Measurements from ENCODE around the gene ID1.

ID1 gene

DNA sequence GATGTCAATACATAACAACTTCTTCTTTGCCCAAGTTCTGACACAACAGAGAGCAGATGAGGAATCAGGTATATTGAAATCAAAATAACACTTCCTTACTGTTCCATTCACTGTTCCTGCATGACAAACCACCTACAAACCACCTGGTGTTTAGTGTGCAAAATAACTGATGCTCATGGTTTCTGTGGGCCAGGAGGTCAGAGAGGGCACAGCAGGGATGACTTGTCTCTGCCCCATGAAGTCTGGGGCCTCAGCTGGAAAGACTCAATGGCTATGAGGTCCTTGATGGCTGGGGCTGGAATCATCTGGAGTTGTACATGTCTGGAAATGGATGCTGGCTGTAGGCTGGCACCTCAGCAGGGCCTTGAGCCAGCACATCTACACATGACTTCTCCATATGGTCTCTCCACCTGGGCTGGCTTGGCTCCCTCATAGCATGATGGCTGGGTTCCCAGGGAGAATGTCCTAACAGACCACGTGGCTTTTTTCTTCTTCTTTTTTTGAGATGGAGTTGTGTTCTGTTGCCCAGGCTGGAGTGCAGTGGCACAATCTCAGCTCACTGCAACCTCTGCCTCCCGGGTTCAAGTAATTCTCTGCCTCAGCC, 25.2 kb downstream of the ID1 start:
- H3K9me3 ChIP-seq (replicated peaks; ENCODE audit: low read length), result no peaks in the 10 kb centered on the region
- no peak overlapping the region for H3K9ac ChIP-seq (ENCODE audit: low read depth, low read length)
- no peak overlapping the region for H3K4me3 ChIP-seq (ENCODE audit: low read length)
- no peaks in the 10 kb centered on the region for H3K36me3 ChIP-seq (ENCODE audit: insufficient read depth, low read length)
- no peaks in the 10 kb centered on the region for H3K27me3 ChIP-seq (ENCODE audit: control insufficient read depth, insufficient read depth, low read length)
- no peak overlapping the region for H3K4me2 ChIP-seq (ENCODE audit: low read length)
- H3K4me1 ChIP-seq (ENCODE audit: control insufficient read depth, insufficient read depth, low read length), result no peaks in the 10 kb centered on the region

DNA sequence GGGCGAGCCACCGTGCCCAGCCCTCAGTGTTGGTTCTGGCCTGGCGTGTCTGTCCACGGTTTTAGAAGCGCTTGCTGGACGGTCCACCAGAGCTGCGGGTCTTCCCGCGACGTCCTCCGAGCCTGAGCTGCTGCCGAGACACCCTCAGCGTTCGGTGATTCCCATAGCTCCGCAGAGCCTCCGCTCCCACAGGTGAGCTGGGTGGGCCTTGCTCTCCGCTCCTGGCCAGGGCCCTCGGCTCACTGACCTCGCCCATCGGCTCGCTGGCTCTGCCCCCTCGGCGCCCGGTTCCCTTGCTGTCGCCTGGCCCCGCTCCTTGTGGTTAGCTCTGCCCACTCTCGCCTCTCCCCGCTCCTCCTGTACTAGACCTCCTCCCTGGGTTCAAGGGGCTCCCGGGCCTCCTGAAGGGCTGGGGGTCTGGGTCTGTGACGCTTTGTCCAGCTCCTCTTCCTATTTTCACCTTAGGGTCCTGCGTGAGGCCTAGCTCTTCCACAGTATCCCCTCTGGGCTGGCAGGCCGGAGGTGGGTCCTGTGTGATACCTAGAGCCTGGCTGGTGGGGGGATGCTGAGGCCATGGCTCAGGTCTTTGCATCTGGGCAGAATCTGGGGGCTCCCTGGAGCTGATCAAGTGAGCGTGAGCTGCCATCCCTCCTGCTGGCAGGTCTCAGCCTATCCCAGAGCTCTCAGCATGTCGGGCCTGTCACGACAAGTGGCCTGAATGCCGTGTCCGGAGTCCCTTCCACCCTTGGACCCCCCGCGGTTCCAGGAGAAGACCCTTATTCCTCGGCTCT, 27.7 kb downstream of the ID1 start:
- H3K4me3 ChIP-seq (ENCODE audit: low read length), result no peak overlapping the region
- no peaks in the 10 kb centered on the region for H3K9me3 ChIP-seq (replicated peaks; ENCODE audit: low read length)
- H3K9ac ChIP-seq (ENCODE audit: low read depth, low read length), result no peak overlapping the region
- no peaks in the 10 kb centered on the region for H3K36me3 ChIP-seq (ENCODE audit: insufficient read depth, low read length)
- no peaks in the 10 kb centered on the region for H3K4me1 ChIP-seq (ENCODE audit: control insufficient read depth, insufficient read depth, low read length)
- no peaks in the 10 kb centered on the region for H3K27me3 ChIP-seq (ENCODE audit: control insufficient read depth, insufficient read depth, low read length)
- H3K4me2 ChIP-seq (ENCODE audit: low read length), result no peak overlapping the region

DNA sequence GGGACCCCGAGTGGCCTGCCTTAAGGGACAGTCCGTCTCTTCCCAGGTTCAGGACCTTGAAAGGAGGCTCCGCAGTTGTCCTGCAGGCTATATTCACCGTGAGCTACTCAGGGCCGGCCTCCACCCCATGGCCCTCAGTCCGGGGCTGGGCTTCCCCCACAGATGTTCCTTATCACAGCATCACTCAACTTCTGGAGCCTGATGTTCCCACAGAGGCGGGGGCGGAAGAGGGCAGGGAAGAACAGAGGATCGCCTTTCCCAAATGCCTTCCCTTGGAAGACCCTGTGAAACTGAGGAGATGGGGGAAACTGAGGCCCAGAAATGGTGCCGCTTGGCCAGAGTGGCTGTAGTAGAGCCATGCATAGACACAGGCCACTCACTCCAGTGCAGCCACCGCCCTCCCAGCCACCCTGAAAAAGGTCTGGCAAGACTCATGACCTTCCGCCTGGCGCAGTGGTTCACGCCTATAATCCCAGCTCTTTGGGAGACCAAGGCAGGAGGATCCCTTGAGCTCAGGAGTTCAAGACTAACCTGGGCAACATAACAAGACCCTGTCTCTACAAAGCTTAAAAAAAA, 28.3 kb downstream of the ID1 start:
- H3K36me3 ChIP-seq (ENCODE audit: insufficient read depth, low read length), result no peaks in the 10 kb centered on the region
- H3K4me3 ChIP-seq (ENCODE audit: low read length), result no peak overlapping the region
- H3K9me3 ChIP-seq (replicated peaks; ENCODE audit: low read length), result no peaks in the 10 kb centered on the region
- H3K27me3 ChIP-seq (ENCODE audit: control insufficient read depth, insufficient read depth, low read length), result no peaks in the 10 kb centered on the region
- no peaks in the 10 kb centered on the region for H3K4me1 ChIP-seq (ENCODE audit: control insufficient read depth, insufficient read depth, low read length)
- no peak overlapping the region for H3K4me2 ChIP-seq (ENCODE audit: low read length)
- no peak overlapping the region for H3K9ac ChIP-seq (ENCODE audit: low read depth, low read length)

DNA sequence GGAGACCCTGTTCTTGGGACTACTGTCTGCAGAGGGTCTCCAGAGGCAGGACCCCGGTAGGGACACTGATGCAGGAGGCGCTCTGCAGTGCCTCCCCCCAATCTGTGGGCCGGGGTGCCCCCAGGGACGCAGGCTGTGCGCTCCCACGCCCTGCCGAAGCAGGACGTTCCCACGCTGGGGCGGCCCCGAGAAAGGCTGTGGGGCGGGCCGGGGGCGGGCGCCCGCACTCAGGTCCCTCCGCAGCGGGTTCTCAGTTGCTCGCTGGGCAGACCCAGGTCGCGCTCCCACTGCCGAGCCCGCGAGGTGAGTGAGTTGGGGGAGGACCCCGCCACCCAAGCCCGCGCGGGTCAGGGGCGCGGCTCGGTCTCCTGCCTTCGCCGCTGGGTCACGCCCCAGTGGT, 32.6 kb downstream of the ID1 start, which contains the start of gene COX4I2:
TSS of gene COX4I2 (plus strand) at position 253 of the 400 bp plus-strand sequence. CDS start 1,106 bp downstream, outside the sequence.
- no peak within 1 kb of the TSS for H3K9ac ChIP-seq (ENCODE audit: low read depth, low read length)
- no peak within 1 kb of the TSS for H3K4me2 ChIP-seq (ENCODE audit: low read length)
- H3K9me3 ChIP-seq (replicated peaks; ENCODE audit: low read length), result no peaks in the 10 kb centered on the region
- H3K4me1 ChIP-seq (ENCODE audit: control insufficient read depth, insufficient read depth, low read length), result no peaks in the 10 kb centered on the region
- H3K4me3 ChIP-seq (ENCODE audit: low read length), result no peak within 1 kb of the TSS
- H3K27me3 ChIP-seq (ENCODE audit: control insufficient read depth, insufficient read depth, low read length), result peaks cover 11% of the 10 kb centered on the region
- no peaks in the 10 kb centered on the region for H3K36me3 ChIP-seq (ENCODE audit: insufficient read depth, low read length)

DNA sequence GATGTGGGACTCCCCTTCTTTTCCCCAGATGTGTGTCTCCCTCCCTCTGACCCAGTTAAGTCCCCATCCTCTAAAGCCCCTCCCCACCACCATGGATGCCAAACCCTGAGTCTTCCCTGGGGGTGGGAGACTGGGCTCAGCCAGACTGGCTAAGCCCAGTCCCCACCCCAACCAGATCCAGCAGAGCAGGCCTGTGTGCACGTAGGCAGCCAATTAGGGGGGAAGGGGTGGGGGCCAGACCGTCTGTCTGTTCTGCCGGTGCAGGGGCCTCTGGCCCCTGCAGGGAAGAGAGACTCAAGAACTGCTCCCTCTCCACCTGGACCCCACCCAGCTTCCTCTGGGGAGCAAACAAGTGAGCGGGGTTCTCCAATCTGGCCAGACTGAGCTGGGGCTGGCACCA, 33.2 kb downstream of the ID1 start:
- Histone ChIP-seq H3K9ac (ENCODE audit: low read depth, low read length) (no peak overlapping the region), H3K36me3 (ENCODE audit: insufficient read depth, low read length) (no peaks in the 10 kb centered on the region), H3K27me3 (ENCODE audit: control insufficient read depth, insufficient read depth, low read length) (peaks cover 11% of the 10 kb centered on the region), H3K9me3 (replicated peaks; ENCODE audit: low read length) (no peaks in the 10 kb centered on the region), H3K4me1 (ENCODE audit: control insufficient read depth, insufficient read depth, low read length) (no peaks in the 10 kb centered on the region), H3K4me2 (ENCODE audit: low read length) (no peak overlapping the region), H3K4me3 (ENCODE audit: low read length) (no peak overlapping the region)

GRCh38 chr20:31638816-31639215, 33.7 kb downstream of the ID1 start:
- Histone ChIP-seq H3K27me3 (ENCODE audit: control insufficient read depth, insufficient read depth, low read length) (peaks cover 11% of the 10 kb centered on the region), H3K4me3 (ENCODE audit: low read length) (no peak overlapping the region), H3K9ac (ENCODE audit: low read depth, low read length) (no peak overlapping the region)

DNA sequence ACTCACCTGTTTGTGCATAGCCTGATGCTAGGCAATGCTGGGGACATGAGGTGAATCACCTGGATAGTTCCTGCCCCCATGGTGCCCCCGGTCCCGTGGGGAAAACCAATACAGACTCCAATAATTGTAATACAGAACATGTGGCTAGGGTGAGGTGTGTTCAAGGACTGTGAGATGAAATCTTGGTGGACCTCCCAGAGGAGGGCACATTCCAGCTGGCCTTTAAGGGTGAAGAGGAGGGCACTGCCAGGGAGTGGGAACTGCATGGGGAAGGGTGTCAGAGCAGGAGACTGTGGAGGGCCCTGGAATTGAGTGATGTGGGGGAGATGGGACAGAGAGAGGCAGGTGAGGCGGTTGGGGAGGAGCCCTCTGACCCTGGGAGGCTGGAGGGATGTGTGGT, 35.2 kb downstream of the ID1 start:
- Histone ChIP-seq H3K36me3 (ENCODE audit: insufficient read depth, low read length) (no peaks in the 10 kb centered on the region), H3K27me3 (ENCODE audit: control insufficient read depth, insufficient read depth, low read length) (peaks cover 11% of the 10 kb centered on the region), H3K4me1 (ENCODE audit: control insufficient read depth, insufficient read depth, low read length) (no peaks in the 10 kb centered on the region), H3K9me3 (replicated peaks; ENCODE audit: low read length) (no peaks in the 10 kb centered on the region), H3K4me2 (ENCODE audit: low read length) (no peak overlapping the region), H3K4me3 (ENCODE audit: low read length) (no peak overlapping the region), H3K9ac (ENCODE audit: low read depth, low read length) (no peak overlapping the region)

More at GRCh38 chr20:31638816-31639215, 33.7 kb downstream of the ID1 start:
- H3K4me1 ChIP-seq (ENCODE audit: control insufficient read depth, insufficient read depth, low read length), result no peaks in the 10 kb centered on the region
- no peaks in the 10 kb centered on the region for H3K36me3 ChIP-seq (ENCODE audit: insufficient read depth, low read length)
- H3K9me3 ChIP-seq (replicated peaks; ENCODE audit: low read length), result no peaks in the 10 kb centered on the region
- no peak overlapping the region for H3K4me2 ChIP-seq (ENCODE audit: low read length)

- H3K27me3 ChIP-seq (ENCODE audit: control insufficient read depth, insufficient read depth, low read length), result peaks cover 11% of the 10 kb centered on the region
- H3K4me1 ChIP-seq (ENCODE audit: control insufficient read depth, insufficient read depth, low read length), result no peaks in the 10 kb centered on the region
- H3K9me3 ChIP-seq (replicated peaks; ENCODE audit: low read length), result no peaks in the 10 kb centered on the region
- no peak overlapping the region for H3K4me3 ChIP-seq (ENCODE audit: low read length)
- H3K36me3 ChIP-seq (ENCODE audit: insufficient read depth, low read length), result no peaks in the 10 kb centered on the region
- no peak overlapping the region for H3K4me2 ChIP-seq (ENCODE audit: low read length)
- H3K9ac ChIP-seq (ENCODE audit: low read depth, low read length), result no peak overlapping the region
Observed at GRCh38 chr20:31641391-31641790, 36.3 kb downstream of the ID1 start.

DNA sequence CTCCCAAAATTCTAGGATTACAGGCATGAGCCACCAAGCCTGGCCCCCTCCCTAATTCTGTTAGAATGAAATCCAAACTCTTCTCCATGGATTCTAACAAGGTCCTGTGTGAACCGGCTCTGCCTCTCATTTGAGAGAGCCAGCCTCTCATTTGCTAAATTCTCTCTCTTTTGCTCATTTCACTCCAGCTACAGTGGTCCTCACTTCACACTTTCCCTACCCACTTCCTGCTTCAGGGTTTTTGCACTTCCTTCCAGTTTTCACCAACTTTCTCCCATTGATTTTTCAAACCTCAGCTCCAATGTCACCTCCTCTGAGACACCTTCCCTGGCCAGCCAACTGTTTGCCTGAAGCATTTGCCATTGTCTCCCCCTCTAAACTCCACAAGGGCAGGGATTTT, 37.7 kb downstream of the ID1 start:
- Histone ChIP-seq H3K9me3 (replicated peaks; ENCODE audit: low read length) (no peaks in the 10 kb centered on the region), H3K36me3 (ENCODE audit: insufficient read depth, low read length) (no peaks in the 10 kb centered on the region), H3K4me3 (ENCODE audit: low read length) (no peak overlapping the region), H3K27me3 (ENCODE audit: control insufficient read depth, insufficient read depth, low read length) (peaks cover 11% of the 10 kb centered on the region), H3K4me2 (ENCODE audit: low read length) (no peak overlapping the region), H3K4me1 (ENCODE audit: control insufficient read depth, insufficient read depth, low read length) (no peaks in the 10 kb centered on the region), H3K9ac (ENCODE audit: low read depth, low read length) (no peak overlapping the region)

DNA sequence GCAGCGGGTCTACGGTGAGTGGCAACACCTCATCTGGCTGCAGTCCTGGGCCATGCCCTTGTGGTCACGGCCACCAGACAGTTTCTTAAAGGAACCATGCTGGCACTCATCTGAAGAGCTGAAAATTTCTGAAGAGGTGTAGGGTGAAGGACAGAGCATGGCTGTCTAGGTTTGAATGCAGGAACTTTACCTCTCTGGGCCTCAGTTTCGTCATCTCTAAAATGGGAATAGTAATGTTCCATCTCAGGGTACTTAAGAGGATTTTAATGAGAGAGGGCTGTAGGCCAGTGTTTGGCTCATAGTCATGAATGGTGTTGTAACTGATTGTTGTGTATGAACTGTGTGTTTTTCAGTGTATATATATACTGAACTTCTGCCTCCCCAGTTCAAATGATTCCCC, 38.4 kb downstream of the ID1 start:
- Histone ChIP-seq H3K9me3 (replicated peaks; ENCODE audit: low read length) (no peaks in the 10 kb centered on the region), H3K9ac (ENCODE audit: low read depth, low read length) (no peak overlapping the region), H3K4me2 (ENCODE audit: low read length) (no peak overlapping the region), H3K36me3 (ENCODE audit: insufficient read depth, low read length) (no peaks in the 10 kb centered on the region), H3K4me3 (ENCODE audit: low read length) (no peak overlapping the region), H3K4me1 (ENCODE audit: control insufficient read depth, insufficient read depth, low read length) (no peaks in the 10 kb centered on the region), H3K27me3 (ENCODE audit: control insufficient read depth, insufficient read depth, low read length) (peaks cover 11% of the 10 kb centered on the region)

GRCh38 chr20:31644701-31645100, 39.6 kb downstream of the ID1 start:
- no peak overlapping the region for H3K4me2 ChIP-seq (ENCODE audit: low read length)
- no peak overlapping the region for H3K4me3 ChIP-seq (ENCODE audit: low read length)
- no peaks in the 10 kb centered on the region for H3K4me1 ChIP-seq (ENCODE audit: control insufficient read depth, insufficient read depth, low read length)
- no peaks in the 10 kb centered on the region for H3K36me3 ChIP-seq (ENCODE audit: insufficient read depth, low read length)
- peaks cover 6% of the 10 kb centered on the region for H3K27me3 ChIP-seq (ENCODE audit: control insufficient read depth, insufficient read depth, low read length)
- no peak overlapping the region for H3K9ac ChIP-seq (ENCODE audit: low read depth, low read length)
- H3K9me3 ChIP-seq (replicated peaks; ENCODE audit: low read length), result no peaks in the 10 kb centered on the region
